NOMO-1 treated with DMSO at 0.1 percent for 48 hours (cell line): ENCODE results near the gene NDUFV1.
A peak's percentile ranks its signal among the peaks of the same experiment; 100 is the strongest.
"Not testable (repeated sequence)": the region's sequence is repeated elsewhere in the genome, so short reads cannot be mapped to it uniquely, and the experiment has no call there.

Experiments used
- DNase-seq: peaks from one replicate; lab custom pipeline; 2025; ENCODE audit not compliant: unreplicated experiment; lab: John Stamatoyannopoulos, UW

NDUFV1 gene

DNA sequence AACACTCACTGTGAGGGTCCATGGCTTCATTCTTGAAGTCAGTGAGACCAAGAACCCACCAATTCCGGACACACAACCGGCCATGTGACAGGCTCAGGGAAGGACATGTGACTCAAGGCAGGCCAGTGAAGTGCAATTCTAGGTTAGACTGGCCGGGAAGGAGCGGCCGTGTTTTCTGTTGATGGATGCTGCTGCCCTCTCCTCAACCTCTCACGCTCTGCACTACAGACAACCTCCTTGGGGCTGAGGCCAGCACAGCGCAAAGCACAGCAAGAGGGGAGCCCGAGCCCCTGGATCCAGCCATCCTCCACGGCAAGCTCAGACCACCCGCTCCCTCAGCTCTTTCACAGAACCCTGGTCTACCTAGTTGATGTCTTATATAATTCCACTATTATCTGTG is 20.2 kb downstream of the NDUFV1 start:
- DNase-seq = no peak

DNA sequence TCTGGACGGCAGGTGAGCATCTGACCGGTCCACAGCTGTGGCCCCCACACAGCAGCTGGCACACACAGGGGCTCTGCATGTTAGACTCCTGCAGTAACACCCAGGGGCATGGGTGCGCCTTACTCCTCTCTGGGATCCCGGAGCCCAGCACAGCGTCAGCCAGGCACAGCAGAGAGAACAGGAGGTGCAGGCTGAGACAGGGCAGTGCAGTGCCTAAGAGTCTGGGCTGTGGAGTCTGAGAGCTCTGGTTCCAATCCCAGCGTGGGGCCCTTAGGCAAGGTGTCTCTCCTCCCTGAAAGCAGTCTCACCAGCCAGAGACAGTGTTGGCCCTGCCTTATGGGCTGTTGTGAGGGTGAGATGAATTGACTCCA is 20.7 kb downstream of the NDUFV1 start:
- DNase-seq = no peak

DNA sequence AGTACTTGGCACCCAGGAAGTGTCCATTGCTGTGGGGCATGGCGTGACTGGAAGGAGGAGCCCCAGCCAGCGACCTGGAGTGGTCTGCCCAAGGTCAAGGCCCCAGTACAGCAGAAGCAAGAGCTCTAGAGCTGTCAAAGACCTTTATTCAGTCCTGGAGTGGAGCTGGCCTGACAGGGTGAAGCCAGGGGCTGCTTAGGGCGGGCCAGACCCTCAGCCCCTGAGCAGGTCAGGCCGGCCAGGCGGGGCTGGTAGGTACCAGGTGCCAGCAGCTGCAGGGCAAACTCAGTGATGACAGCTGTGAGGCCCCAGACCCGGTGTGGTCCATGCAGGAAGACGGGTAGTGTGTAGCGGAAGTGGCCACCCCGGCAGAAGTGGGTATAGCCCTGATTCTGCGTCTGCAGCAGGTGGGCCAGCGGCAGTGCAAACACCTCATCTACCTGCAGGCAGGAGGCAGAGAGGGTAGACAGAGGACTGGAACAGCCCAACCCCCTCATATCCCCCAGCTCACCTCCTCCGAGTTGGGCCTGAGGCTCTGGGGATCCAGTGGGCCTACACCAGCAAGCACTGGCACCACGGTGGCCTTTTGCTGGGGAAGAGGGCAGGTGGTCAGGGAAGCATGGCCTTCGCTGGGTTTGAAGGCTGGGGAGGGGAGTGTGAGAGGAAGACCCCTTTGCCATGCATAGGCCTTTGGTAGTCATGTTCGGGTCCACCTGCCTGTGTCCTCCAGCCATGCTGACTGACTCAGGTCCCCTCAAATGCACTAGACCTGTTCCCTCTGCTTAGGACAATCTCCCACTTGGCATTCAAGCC is 21.3 kb downstream of the NDUFV1 start:
- DNase-seq = no peak

DNA sequence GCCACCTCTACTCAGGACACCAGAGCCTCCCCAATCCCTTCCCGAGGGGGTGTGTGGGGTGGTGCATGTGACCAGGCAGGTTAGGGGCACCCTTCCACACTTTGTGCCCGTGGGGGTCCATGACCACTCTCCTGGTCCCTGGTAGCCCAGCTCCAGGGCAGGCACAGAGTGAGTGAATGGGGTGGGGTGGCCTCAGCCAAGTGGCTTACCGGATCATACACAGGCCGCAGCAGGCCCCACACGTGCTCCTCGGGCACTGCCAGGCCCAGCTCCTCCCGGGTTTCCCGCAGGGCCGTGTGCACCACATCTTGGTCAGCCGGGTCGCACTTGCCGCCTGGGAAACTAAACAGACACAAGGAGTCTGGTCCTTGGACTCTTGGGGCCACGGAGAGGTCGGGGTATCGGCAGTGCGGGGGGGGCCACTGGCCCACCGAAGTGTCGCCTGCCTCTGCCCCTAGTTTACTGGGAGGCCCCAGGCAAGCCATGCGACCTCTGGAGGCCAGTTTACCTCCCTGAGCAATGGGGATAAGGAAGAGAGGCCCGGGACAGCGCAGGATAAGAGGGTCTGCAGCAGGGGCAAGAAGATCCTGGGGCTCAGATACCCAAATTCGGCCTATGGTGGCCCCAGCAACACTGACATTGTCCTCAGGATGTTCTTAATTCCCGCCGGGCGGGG is 22.1 kb downstream of the NDUFV1 start:
- no peak for DNase-seq

DNA sequence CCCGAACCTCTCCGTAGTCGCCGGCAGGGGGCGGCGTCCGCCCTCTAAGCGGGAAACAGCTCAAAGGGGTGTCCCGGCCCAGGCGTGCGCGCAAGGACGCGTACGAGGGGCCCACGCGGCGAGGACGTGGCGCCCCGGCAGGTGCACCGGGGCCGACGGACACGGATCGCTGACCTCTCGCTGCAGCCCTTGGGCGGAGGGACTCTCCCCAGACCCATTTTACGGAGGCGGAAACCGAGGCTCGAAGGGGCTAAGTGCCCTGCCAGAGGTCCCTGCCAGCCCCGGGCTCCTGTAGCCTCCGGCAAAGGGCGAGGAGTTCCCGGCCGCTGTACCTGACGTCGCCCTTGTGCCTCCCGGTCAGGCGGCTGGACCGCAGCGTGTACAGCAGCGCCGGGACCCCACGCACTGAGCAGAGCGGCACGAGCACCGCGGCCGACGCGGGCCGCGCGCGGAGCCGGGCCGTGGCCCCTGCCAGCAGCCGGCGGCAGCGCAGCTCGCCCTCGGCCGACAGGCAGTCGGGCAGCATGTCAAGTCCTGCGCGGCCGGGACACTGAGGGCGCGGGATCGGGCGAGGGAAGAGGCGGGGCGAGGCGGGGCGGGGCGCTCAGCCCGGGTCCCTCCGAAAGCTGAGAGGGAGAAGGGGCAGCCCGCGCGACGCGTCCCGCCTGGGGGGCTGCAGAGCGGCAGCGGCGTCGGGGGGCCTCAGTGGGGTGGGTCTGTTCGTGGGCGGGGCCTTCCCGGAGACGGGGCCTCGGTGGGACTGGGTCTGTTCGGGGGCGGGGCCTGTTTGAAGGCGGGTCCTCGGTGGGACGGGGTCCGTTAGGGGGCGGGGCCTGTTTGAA is 22.9 kb downstream of the NDUFV1 start, which contains the start of gene NUDT8:
TSS of gene NUDT8 (minus strand) at position 552 of the 842 bp plus-strand sequence. CDS start at position 526, 26 bp downstream.
- peak; percentile 80 for DNase-seq

DNA sequence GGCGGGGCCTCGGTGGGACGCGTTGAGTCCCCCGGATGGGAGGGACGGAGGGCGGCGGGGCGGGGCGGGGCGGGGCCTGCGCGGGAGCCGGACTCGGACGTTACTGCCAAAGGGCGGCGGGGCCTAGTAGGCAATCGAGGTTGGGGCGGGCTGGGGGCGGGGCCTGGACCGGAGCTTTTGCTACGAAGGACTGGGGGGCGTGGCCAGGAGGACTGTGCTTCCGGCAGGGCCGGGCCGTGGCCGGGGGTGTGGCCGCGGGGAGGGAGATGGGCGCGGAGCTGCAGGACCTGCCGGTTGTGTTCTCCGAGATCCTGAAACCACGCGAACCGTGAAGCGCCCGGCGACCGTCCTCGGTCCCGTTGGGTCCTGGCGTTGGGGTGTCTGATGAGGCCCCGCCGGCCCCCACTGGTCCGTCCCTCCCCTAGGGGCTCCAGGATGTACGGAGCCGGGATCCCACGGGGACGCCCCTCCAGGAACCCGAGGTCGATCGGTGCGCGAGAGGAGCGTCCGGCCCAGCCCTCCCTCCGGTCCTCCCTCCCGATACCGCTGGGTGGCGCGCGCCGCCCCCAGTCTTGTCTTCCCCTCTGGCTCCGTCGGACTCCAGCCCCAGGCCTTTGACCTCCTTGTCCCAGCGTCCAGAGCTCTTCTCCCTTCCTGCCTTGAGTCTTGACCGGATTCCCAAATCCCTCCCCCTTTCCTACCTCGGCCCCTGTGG is 23.6 kb downstream of the NDUFV1 start:
- DNase-seq = peak; percentile 97

DNA sequence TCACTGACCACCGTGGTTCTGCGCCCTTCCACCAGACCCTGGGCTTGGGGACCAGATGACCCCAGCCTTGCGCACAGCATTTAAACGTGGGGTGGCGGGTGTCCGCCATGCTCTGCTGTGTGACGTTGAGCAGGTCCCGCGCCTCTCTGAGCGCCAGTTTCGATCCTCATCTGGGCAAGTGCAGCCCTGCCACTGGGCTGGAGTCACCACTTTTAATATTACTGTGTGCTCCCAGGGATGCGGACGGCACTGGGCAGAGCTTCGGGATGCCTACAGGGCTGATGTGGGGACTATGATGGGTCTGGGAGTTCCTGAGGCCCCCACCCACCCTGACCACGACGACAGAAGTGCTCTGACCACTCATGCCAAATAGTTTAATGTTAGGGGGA is 24.2 kb downstream of the NDUFV1 start:
- no peak for DNase-seq

DNA sequence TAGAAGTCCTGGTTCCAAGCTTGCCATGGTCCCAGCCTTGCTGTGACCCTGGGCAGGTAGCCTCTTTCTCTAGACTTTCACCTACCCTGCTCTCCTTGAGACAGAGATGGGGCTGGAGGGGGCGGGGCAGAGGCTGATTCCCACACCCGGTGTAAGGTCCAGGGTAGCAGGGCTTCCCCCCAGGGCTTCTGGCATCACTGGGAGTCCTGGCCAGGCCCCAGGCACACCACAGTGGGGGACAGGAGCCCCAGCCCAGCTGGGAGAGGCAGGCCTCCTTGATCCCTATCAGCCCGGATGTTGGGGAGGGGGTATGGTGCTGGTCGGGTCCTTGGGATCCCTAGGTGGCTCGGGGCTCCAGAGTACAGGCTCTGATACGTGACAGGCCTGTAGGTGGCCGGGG is 24.7 kb downstream of the NDUFV1 start:
- DNase-seq = no peak

DNA sequence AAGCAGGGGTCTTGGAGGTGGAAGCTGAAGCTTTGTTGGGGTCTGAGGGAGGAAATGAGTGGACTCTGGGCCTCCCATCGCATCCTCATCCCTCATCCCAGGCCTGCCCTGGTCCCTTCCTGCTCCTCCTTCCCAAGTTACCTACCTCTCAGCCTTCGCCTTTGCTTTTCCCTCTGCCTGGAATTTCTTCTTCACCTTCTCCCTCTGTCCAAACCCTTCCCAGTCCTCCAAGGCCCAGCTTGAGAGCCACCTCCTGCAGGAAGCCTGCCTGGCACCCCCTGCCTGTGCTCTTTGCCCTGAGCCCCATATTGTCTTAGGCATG is 25.1 kb downstream of the NDUFV1 start:
- no peak for DNase-seq

DNA sequence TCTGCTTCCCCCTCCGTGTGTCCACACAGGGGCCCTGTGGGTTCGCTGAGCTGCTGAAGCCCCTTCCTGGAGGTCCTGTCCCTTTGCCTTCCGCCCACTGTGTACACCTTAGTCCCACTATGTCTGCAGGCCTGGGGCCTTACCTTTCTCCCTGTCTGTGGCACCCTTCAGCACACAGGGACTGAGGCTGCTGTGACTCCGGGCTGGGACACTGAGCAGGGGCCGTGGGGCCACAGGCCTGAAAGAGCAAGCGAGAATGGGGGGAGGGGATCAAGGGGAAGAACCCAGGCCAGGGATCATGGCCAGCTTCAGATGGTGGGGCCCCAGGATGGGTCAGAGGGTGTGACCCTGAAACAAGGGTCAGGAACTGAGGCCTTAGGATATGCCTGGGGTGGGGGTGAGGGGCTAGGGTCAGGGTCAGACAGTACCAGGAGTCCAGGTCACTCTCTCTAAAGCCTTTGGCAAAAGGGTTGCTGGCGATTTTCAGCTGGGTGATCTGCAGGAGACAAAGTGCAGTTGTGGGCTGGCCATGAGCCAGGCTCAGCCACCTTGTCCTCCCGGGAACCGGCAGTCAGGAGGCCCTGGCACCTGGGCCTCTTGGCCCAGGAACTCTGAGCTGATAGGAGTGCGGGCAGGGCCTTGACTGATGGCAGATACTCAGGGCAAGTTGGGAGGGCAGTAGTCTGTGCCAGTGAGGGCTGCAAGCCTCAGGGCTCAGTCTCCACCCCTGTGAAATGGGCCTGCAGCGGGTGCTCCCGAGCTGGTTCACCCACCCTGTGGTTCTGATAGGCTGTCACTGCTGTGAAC is 25.6 kb downstream of the NDUFV1 start:
- DNase-seq = no peak

DNA sequence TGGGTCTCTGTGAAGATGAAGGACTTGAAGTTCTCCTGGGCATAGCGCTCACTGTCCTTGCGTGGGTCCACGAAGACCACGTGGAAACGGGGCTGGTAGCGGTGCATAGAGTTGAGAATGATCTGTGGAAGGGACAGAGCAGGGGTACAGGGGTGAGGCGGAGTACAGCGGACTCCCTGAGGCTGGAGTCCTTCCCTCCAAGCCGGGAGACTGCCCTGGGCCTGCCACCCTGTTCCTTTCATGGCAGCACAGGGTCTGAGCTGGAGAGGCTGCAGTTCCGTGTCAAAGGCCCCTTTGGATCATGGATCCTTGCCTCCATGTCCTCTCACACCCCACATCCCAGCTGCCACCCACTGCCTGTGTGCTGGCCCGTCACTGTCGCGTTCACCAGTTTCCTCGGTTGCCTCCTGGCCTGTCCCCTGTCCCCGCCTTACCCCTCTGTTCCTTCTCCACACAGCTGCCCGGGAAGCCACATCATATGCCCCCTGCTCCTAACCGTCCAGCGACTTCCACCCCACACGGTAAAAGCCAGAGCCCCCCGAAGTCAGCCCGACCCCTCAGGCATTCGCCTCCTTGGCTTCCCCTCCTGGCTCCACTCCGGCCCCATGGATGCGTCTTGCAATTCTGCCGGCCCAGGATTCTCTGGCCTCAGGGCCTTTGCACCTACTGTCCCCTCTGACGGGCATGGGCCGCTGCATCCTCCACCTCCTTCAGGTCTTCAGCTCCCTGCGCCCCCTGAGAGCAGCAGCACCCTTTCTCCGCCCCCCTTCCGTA is 26.4 kb downstream of the NDUFV1 start:
- DNase-seq = no peak

DNA sequence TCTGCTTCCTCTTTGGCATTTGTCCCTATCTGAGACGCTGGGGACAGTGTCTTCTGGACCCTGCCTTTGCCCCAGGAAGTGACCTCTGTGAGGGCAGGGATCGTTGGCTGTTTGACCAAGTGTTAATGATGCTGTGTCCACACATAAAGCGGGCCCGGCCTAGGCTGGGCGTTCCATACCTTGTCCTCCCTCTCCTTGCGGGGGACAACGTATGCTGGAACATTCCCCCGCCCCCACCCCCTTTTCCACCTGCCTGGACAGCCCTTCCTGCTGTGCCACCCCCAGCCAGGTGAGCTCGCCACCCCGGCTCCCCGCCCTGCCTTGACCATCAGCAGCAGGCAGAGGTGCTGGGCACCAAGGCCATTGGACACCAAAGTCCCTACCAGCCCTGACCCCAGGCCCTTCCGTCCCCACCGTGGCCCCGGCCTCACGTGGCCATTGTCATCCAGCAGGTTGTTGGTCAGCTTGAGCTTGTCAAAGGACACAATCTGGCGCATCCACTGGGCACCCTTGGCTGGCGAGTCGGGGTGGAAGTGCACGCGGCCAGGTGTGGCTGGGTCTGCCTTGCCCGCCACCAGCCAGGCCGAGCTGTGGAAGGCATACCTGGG is 27.1 kb downstream of the NDUFV1 start:
- DNase-seq = no peak

DNA sequence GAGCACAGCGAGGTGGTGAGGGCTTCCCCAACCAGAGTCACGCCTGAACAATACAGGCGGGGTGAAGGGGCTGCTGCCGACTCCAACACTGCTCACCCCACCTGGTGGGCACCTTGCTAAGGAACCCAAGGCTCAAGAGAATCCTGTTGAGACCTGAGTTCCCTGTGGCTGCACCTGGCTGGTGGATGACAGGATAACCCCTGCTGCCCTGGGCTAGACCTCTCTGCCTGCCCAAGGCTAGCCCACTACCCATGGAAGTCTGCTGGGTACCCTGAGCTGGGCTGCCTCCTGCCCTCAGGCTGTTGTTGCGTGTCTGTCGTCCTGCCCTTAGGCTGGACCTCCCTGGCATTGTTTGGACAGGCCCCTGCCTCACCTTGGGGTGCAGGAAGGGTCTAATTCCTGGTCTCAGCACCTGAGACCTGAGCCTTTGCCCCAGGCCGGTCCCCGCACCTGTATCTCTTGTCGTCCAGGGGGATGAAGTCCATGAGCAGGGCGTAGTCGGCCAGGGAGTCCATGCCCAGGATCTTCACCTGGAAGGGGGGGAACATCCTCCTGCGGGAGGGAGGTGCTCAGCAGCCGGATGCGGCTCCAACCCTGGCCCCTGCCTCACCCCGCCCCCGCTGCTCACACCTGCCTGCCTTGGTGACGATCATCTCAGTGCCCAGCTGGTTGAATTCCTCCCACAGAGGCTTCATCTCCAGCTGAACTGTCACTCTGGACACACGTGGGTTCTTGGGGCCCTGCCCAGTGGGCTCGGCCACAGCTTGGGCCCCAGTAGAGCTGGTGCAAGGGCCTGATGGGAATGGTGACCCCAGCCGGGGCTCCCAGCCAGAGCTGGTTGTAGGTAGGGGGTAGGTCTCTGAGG is 27.9 kb downstream of the NDUFV1 start:
- DNase-seq = no peak

DNA sequence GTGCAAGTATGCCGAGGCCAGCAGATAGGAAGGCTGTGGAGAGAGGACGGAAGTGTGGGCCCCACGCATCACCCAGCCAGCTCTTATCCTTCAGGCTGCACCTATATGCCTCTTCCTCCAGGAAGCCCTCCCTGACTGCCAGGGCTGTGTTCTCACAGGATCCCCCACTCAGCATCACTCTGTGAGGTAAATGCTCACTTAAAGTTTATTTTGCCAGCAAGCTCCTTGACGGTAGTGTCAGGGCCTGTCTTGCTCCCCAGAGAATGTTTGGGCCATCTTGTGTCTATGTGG is 28.4 kb downstream of the NDUFV1 start:
- DNase-seq = no peak

DNA sequence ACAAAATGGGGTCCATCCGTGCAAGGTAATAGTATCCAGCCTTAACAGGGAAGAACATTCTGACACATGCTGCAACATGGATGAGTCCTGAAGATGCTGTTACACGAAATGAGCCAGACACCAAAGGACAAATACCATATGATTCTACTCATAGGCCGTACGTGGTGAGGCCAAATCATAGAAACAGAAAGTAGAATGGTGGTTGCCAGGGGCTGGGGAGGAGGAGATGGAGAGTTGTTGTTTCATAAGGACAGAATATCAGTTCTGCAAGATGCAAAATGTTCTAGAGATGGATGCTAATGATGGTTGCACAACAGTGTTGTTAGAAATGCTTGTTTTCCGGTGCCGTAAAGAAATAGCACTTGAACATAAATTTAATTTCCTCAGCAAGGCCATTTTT is 30.2 kb downstream of the NDUFV1 start:
- peak; percentile 12 for DNase-seq

DNA sequence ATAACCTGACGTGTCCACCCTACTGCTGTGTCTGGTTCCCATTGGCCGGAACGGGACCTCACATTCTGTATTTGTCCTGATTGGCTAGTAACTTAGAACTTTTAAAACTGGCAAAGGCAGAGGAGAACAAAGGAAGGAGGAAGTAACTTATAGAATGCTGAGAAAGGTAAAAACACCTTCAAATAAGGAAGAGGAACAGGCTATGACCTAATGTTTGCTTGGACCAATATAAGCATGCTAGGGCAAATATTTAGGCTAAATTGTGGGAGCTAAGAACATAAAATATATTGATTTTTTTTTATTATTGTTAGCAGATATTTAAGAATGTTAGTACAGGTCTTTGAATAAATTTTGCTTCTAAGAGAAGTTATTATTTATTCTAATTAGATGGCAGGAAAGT is 30.7 kb downstream of the NDUFV1 start:
- not testable (repeated sequence) for DNase-seq

DNA sequence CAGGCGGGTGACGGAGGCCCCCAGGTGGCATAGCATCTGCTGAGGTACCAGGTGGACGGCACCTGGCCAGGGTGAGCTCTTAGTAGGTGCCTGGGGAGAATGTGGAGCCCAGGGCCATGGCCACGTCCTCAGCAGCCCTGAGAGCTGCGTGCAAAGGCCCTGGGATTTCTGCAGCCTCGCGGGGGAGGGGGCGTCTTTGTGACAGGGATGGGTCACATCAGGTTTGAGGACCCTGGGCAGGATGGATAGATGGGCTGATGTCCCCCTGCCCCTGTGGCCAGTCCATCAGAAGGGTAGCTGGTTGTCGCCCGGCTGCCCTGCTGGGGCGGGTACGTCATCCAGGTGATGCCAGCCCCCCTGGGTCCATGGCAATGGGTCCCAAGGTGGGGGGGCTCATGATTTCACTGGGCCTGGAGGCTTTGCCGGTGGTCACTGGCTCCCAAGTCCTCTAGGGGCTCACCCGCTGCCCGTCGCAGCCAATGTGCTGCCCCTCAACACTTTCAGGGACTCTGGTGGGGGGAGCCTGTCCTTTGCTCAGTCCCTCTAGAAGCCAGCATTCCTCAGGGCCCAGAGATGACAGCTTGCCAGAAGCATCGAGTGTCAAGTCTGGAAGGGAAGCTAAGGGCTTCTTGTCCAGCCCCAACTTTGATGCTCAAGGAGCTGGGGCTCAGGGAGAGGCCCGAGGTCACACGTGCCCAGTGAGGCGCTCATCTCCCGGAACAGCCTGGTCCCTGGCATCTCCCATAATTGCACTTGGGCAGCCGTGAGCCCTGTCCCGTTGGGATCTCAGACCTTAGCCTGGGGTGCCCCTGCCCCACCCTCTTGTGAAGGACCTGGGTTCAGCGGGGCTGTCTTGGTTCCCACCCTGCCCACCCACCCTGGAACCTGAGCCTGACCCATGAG is 32.0 kb downstream of the NDUFV1 start:
- no peak for DNase-seq
